B cell (primary cell): ENCODE results near the gene TMUB2. TPM values are rescaled to one million over a fixed set of nuclear protein-coding genes. Genes with fewer than 3 reads are reported as not detected.

Experiments
- ATAC-seq: fragments of 200-7000 bp; cut with Tn5 transposase; one replicate; pipeline ENCODE4 v1.10.0; 2021; ENCODE audit warnings: low read depth, mild to moderate bottlenecking, moderate number of reproducible peaks, moderate library complexity
- CTCF ChIA-PET: fragments of 350-600 bp; sonication (Branson Sonifier 250); formaldehyde crosslinking; loops from one replicate; lab custom pipeline; 2021; ENCODE audit warnings: antibody characterized with exemption, inconsistent platforms; lab: Charles Lee
- POLR2A ChIA-PET: fragments of 350-600 bp; sonication (Branson Sonifier 250); formaldehyde crosslinking; loops from one replicate; lab custom pipeline; 2021; ENCODE audit warnings: antibody characterized with exemption; lab: Charles Lee
- DNase-seq: peaks from one replicate; pipeline ENCODE4 v3.0.0; 2013
- H2AFZ ChIP-seq: 2 replicates; pipeline ENCODE4 v1.6.1; 2012; ENCODE audit warnings: mild to moderate bottlenecking, low read depth, low read length; ENCODE audit not compliant: insufficient read depth, poor library complexity, severe bottlenecking
- H3K27ac ChIP-seq, 2 donors: 1 replicate in 1 of 2; 2 replicates in 1 of 2; pipeline ENCODE4 v1.5.1; 2012 to 2013; ENCODE audit warnings: low read length in 2 of 2, mild to moderate bottlenecking in 2 of 2, moderate library complexity in 1 of 2
- H3K27me3 ChIP-seq, 4 experiments: fragments of 200-600 bp in 1 of 4; sonication (generic) in 1 of 4; replicated peaks in 1 of 4; 1 replicate in 2 of 4; 2 replicates in 2 of 4; pipeline versions ENCODE4 v1.6.1 to v1.7.0; 2013 to 2016; ENCODE audit warnings: low read length in 3 of 4, mild to moderate bottlenecking in 2 of 4, mixed read lengths in 1 of 4, moderate library complexity in 1 of 4; ENCODE audit not compliant: insufficient read depth in 4 of 4, control insufficient read depth in 3 of 4; ENCODE audit errors: control extremely low read depth in 1 of 4
- H3K36me3 ChIP-seq, 2 experiments: replicated peaks in 1 of 2; 1 replicate in 1 of 2; 2 replicates in 1 of 2; pipeline versions ENCODE4 v1.6.1 to v1.7.1; 2013; ENCODE audit warnings: low read length in 1 of 2; ENCODE audit not compliant: insufficient read depth in 2 of 2, control insufficient read depth in 1 of 2; ENCODE audit errors: control extremely low read depth in 1 of 2, extremely low read depth in 1 of 2
- H3K4me1 ChIP-seq, 2 donors: fragments of 200-600 bp in 1 of 2; sonication (generic) in 1 of 2; 1 replicate in 1 of 2; 2 replicates in 1 of 2; pipeline versions ENCODE4 v1.5.1 to v1.6.1; 2013 to 2017; ENCODE audit warnings: low read length in 2 of 2; ENCODE audit not compliant: control insufficient read depth in 2 of 2, insufficient read depth in 2 of 2
- H3K4me2 ChIP-seq: replicated peaks from 2 replicates; pipeline ENCODE3; 2012; ENCODE audit warnings: mild to moderate bottlenecking, low read depth, low read length; ENCODE audit not compliant: poor library complexity, severe bottlenecking
- H3K4me3 ChIP-seq, 5 experiments: fragments of 200-600 bp in 1 of 5; sonication (generic) in 1 of 5; 1 replicate in 3 of 5; 2 replicates in 2 of 5; pipeline versions ENCODE4 v1.5.1 to v1.7.0; 2011 to 2016; ENCODE audit warnings: low read length in 4 of 5, mild to moderate bottlenecking in 4 of 5, low read depth in 2 of 5, control low read depth in 1 of 5, moderate library complexity in 1 of 5; ENCODE audit not compliant: insufficient read depth in 1 of 5; ENCODE audit errors: control extremely low read depth in 1 of 5, extremely low read depth in 1 of 5
- H3K79me2 ChIP-seq: fragments of 200-600 bp; sonication (generic); one replicate; pipeline ENCODE4 v1.6.0; 2016; ENCODE audit warnings: low read length; ENCODE audit not compliant: control insufficient read depth, insufficient read depth
- H3K9ac ChIP-seq: fragments of 200-600 bp; sonication (generic); 2 replicates; pipeline ENCODE4 v1.6.1; 2017; ENCODE audit warnings: mild to moderate bottlenecking, low read length, moderate library complexity
- H3K9me3 ChIP-seq, 3 donors: one replicate each; pipeline versions ENCODE4 v1.6.1 to v1.7.1; 2013; ENCODE audit warnings: low read length in 2 of 3; ENCODE audit not compliant: control insufficient read depth in 2 of 3, insufficient read depth in 1 of 3; ENCODE audit errors: control extremely low read depth in 1 of 3
- H4K20me1 ChIP-seq: 2 replicates; pipeline ENCODE4 v1.6.0; 2012; ENCODE audit warnings: mild to moderate bottlenecking, low read length; ENCODE audit not compliant: insufficient read depth, control insufficient read depth, poor library complexity, severe bottlenecking
- H3K27ac Mint-ChIP-seq: one replicate; pipeline ENCODE4 v1.8.0; 2021; ENCODE audit warnings: mixed read lengths
- H3K27me3 Mint-ChIP-seq: one replicate; pipeline ENCODE4 v1.8.0; 2021; ENCODE audit warnings: mixed read lengths
- H3K4me1 Mint-ChIP-seq: one replicate; pipeline ENCODE4 v1.8.0; 2021; ENCODE audit warnings: mixed read lengths
- H3K4me3 Mint-ChIP-seq: one replicate; pipeline ENCODE4 v1.8.0; 2021; ENCODE audit warnings: mixed read lengths
- H3K9me3 Mint-ChIP-seq: one replicate; pipeline ENCODE4 v1.8.0; 2022; ENCODE audit warnings: mixed read lengths; ENCODE audit not compliant: insufficient read depth
- EZH2 ChIP-seq: IDR thresholded peaks from 2 replicates; pipeline ENCODE4 v1.6.1; 2012; ENCODE audit warnings: borderline replicate concordance, low read depth, mild to moderate bottlenecking, moderate library complexity, low read length; ENCODE audit not compliant: insufficient read depth, poor library complexity, severe bottlenecking
- WGBS: methylation state at CpG from one replicate; pipeline ENCODE4 v1.1.5; 2013; ENCODE audit warnings: missing lambda C conversion rate; ENCODE audit not compliant: insufficient coverage; 5-methylcytosine and 5-hydroxymethylcytosine counted together
- intact Hi-C: fragments of 100-400 bp; cut with micrococcal nuclease; formaldehyde crosslinking; loops from one replicate; pipeline ENCODE4 v1.10.0; 2022
- polyA plus RNA-seq: library from polyadenylated mRNA; depleted of rRNA; stranded (reverse); fragments of >200 nt; gene quantifications from 2 replicates; pipeline ENCODE4 v1.2.3, GENCODE V29; 2012
- total RNA-seq, 2 donors: library from RNA; stranded (reverse); fragments of 120-200 nt in 1 of 2; gene quantifications; 1 replicate in 1 of 2; 2 replicates in 1 of 2; pipeline versions ENCODE4 v1.2.3 to v1.2.4, GENCODE V29; 2013 to 2022
- TF ChIP-seq, protein P1 (sequence below): fragments of 200-600 bp; IDR thresholded peaks from one replicate; pipeline ENCODE4 v1.8.0; 2022; ENCODE audit warnings: antibody characterized with exemption, mild to moderate bottlenecking

TMUB2 gene
- total and polyA plus RNA-seq, 2 donors (not counting 1 experiment from before 2014, with no cell fraction given), result 52.3 to 114 TPM

DNA sequence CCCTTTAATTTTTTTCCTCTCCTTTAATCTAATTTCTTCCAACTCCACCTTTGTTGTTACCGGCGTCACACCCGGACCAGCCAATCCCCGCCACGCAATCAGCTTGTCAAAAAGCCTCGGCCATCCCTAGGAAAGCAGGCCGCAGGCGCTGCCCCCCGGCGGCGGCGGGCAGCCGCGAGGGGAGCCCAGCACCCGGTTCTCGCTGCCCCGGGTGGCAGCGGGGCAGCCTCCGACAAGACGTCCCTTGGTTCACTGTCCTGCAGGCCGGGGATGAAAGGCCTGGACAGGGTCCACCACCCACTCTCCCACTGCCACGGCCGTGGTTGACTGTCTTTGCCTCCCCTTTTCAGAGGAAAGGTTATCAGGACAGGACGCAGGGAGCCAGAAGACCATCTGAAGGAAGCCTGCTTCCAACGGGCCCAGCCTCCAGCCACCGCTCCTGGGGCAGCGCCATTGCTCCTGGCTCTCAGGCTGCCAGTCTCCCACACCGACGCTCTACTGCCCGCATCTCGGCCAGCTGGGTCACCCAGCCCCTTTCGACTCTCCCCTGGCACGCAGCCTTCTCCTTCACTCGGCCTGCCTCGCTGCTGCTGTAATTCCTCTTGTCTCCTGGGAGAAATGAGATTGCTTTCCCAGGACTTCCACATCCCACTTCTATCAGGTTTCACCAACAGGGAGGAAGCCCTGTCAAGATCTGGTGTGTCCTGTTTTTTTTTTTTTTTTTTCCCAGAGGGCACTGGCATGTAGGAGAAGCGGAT lies 35.5 kb downstream of the TMUB2 start:
- H3K9me3 Mint-ChIP-seq, result no peaks in the 10 kb centered on the region
- Histone ChIP-seq H4K20me1 (no peaks in the 10 kb centered on the region), H3K79me2 (peaks cover 17% of the 10 kb centered on the region), H3K36me3 (no peaks in the 10 kb centered on the region), H3K9me3 (no peaks in the 10 kb centered on the region), H3K27ac (peak overlapping the region; percentile 9 to 75), H3K27me3 (no peaks in the 10 kb centered on the region), H3K4me3 (peak overlapping the region; percentile 72 to 91 (median 87)), H3K4me2 (peak overlapping the region; percentile 92), H2AFZ (peak overlapping the region; percentile 71), H3K9ac (peak overlapping the region; percentile 82), H3K4me1 (peaks cover 15% of the 10 kb centered on the region in 2 donors)
- H3K27me3 Mint-ChIP-seq, result no peaks in the 10 kb centered on the region
- POLR2A ChIA-PET, result interaction anchor here (0.6 to 7.8 kb wide), 19 partner anchors 12 to 930 kb away, joined by 3 to 100 read pairs (median 9); partner anchors contain the start of genes ATXN7L3, GRN, HEXIM1 and SLC25A39
- peak overlapping the region; percentile 92 for H3K27ac Mint-ChIP-seq
- ATAC-seq, result no peak
- CTCF ChIA-PET, result interaction anchor here (0.6 to 5.5 kb wide), 17 partner anchors 8 to 141 kb away, joined by 3 to 62 read pairs (median 8); partner anchors contain the start of genes FAM171A2, GRN, HDAC5 and SLC25A39
- H3K4me3 Mint-ChIP-seq, result peak overlapping the region; percentile 92
- TF ChIP-seq EZH2, result no peak
- DNase-seq, result peak; percentile 67
- intact Hi-C loops, result no loop called here
- peaks cover 19% of the 10 kb centered on the region for H3K4me1 Mint-ChIP-seq
- WGBS, result 9% methylated on average over 35 of the region's 36 CpGs

DNA sequence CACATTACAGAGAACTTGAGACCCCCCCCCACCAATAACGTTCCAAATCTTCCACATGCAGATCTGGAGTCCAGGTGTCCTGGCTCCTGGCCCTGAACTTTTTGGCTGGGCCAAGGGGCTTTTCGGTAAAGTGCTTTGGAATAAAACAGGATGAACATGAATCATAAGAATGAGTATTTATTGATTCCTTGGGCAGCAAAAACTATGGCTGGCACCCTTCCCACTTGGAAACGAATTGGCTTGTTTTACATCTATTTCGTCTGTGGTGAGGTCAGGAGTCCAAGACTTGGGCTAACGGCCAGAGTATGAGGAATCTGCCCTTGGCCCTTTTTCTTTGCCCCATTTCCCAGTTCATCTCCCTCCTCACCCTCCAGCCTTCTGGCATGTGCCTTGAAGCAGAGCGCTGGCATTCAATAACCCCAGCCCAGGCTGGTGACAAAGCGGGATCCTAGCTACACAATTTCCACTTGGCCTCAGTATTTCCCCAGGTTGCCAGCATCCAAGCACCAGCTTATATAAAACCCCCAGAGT lies 36.8 kb downstream of the TMUB2 start:
- ATAC-seq, result no peak
- no peak overlapping the region for H3K4me3 Mint-ChIP-seq
- peaks cover 11% of the 10 kb centered on the region for H3K4me1 Mint-ChIP-seq
- H3K79me2 ChIP-seq, result peaks cover 7% of the 10 kb centered on the region
- intact Hi-C loops, result no loop called here
- peaks cover 6% of the 10 kb centered on the region in 2 donors for H3K4me1 ChIP-seq
- H3K9me3 ChIP-seq, result no peaks in the 10 kb centered on the region
- H3K27me3 ChIP-seq, result no peaks in the 10 kb centered on the region
- TF ChIP-seq, protein P1, sequence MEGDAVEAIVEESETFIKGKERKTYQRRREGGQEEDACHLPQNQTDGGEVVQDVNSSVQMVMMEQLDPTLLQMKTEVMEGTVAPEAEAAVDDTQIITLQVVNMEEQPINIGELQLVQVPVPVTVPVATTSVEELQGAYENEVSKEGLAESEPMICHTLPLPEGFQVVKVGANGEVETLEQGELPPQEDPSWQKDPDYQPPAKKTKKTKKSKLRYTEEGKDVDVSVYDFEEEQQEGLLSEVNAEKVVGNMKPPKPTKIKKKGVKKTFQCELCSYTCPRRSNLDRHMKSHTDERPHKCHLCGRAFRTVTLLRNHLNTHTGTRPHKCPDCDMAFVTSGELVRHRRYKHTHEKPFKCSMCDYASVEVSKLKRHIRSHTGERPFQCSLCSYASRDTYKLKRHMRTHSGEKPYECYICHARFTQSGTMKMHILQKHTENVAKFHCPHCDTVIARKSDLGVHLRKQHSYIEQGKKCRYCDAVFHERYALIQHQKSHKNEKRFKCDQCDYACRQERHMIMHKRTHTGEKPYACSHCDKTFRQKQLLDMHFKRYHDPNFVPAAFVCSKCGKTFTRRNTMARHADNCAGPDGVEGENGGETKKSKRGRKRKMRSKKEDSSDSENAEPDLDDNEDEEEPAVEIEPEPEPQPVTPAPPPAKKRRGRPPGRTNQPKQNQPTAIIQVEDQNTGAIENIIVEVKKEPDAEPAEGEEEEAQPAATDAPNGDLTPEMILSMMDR, result no peak
- no peak for TF ChIP-seq EZH2
- H3K4me2 ChIP-seq, result no peak overlapping the region
- ChIA-PET POLR2A (no interaction called here), CTCF (interaction anchor here (1.0 to 2.7 kb wide), 4 partner anchors 13 to 107 kb away, joined by 4 to 10 read pairs (median 6); no protein-coding TSS in a partner anchor)
- no peaks in the 10 kb centered on the region for H3K9me3 Mint-ChIP-seq
- no peak overlapping the region for H3K27ac ChIP-seq
- DNase-seq, result no peak
- no peak overlapping the region for H2AFZ ChIP-seq
- H3K27ac Mint-ChIP-seq, result peak overlapping the region; percentile 41
- H3K27me3 Mint-ChIP-seq, result no peaks in the 10 kb centered on the region
- H3K9ac ChIP-seq, result no peak overlapping the region
- H3K36me3 ChIP-seq, result no peaks in the 10 kb centered on the region
- no peak overlapping the region for H3K4me3 ChIP-seq
- WGBS, result 98% methylated on average over 5 of the region's 7 CpGs
- no peaks in the 10 kb centered on the region for H4K20me1 ChIP-seq
